IPS-18c (cell line): ENCODE measurements around the gene HSD17B7.
"Not testable (repeated sequence)": the region's sequence is repeated elsewhere in the genome, so short reads cannot be mapped to it uniquely, and the experiment has no call there.

Experiments
- H3K4me3 ChIP-seq: 2 replicates; pipeline ENCODE4 v1.7.0; 2013; ENCODE audit warnings: low read depth, mild to moderate bottlenecking, low read length, moderate library complexity; ENCODE audit not compliant: insufficient read depth
- H3K9me3 ChIP-seq: one replicate; pipeline ENCODE4 v1.6.1; 2013; ENCODE audit warnings: mild to moderate bottlenecking, low read length, moderate library complexity; ENCODE audit not compliant: control insufficient read depth, insufficient read depth

Gene HSD17B7, protein sequence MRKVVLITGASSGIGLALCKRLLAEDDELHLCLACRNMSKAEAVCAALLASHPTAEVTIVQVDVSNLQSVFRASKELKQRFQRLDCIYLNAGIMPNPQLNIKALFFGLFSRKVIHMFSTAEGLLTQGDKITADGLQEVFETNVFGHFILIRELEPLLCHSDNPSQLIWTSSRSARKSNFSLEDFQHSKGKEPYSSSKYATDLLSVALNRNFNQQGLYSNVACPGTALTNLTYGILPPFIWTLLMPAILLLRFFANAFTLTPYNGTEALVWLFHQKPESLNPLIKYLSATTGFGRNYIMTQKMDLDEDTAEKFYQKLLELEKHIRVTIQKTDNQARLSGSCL

GRCh38 chr1:162790303-162790984 is at the start of gene HSD17B7:
HSD17B7 (plus strand) TSS chr1:162790702; CDS start chr1:162790801, 99 bp downstream.
- H3K4me3 ChIP-seq, result peak within 1 kb of the TSS; percentile 44

DNA sequence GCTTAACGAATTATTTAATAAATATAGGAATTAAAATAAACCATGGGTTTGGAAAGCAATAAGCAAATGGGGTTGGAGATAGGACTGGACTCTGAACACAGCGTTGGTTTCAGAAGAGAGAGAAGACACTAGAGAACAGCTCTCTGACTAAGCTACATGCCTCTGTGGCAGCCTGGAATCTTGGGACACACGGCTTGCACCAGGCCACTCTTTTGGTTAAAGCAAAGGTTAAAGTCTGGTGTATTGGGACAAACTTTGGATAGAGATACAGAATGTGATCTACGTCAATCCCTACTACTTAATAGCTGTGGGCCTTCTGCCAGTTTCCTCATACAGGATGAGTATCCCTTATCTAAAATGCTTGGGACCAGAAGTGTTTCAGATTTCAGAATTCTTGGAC is 49.7 kb upstream of the HSD17B7 start:
- H3K4me3 ChIP-seq, result no peak overlapping the region
- H3K9me3 ChIP-seq, result peaks cover under 1% of the 10 kb centered on the region

More at GRCh38 chr1:162790303-162790984, at the start of gene HSD17B7:
- not testable (repeated sequence) for H3K9me3 ChIP-seq

- Histone ChIP-seq H3K4me3 (no peak overlapping the region), H3K9me3 (peaks cover 5% of the 10 kb centered on the region)
Observed at GRCh38 chr1:162741574-162741973, 48.9 kb upstream of the HSD17B7 start.

- not testable (repeated sequence) for H3K4me3 ChIP-seq, H3K9me3 ChIP-seq
Observed at GRCh38 chr1:162746264-162746942, 44.1 kb upstream of the HSD17B7 start.

DNA sequence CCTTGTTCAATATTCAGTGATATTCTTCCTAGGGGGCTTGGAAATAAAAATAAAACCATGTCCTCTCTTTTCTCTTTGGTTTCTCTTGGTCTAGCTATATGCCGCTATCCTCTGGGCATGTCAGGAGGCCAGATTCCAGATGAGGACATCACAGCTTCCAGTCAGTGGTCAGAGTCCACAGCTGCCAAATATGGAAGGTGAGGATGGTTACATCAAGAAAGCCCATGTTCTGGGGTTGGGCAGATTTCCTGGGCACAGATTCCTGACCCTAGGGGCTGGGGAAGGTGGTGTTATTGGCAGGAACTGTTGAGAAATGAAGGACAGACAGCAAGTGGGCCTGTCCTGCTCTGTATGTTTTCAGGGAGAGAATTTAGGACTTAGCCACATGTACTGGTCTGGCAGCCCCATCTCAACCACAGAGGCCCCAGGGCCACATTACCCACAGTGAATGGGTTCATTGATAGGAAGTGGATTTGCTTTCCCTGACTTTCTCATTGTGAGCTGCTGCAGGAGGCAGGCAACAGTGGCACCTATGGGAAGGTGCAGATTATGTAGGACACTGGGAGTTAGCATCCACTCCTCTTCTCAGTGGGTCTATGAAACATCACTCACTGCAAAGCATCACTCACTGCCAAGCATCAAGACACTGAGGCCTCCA is 37.4 kb upstream of the HSD17B7 start:
- Histone ChIP-seq H3K9me3 (no peaks in the 10 kb centered on the region), H3K4me3 (no peak overlapping the region)

- no peak overlapping the region for H3K4me3 ChIP-seq
- no peaks in the 10 kb centered on the region for H3K9me3 ChIP-seq
Observed at GRCh38 chr1:162753998-162754585, 36.4 kb upstream of the HSD17B7 start.

GRCh38 chr1:162755306-162755705 is 35.2 kb upstream of the HSD17B7 start:
- H3K9me3 ChIP-seq, result no peaks in the 10 kb centered on the region
- no peak overlapping the region for H3K4me3 ChIP-seq

DNA sequence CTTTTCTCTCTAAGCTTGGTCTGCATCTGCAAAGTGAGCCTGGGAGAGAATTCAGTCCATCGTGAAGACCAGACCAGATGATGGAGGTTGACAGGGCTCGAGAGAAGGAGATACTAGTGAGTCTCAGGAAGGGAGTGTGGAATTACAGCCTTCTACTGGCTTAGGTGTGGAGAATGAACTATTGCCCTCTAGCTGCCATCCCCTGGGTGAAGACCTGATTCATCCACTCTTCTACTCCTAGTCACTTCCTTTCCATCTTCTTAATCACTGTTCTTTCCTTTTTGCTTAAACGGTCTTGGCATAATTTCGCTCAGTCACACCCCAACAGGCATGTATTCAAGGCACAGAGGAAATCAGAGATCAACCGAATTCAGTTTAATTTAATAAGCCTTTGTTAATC is 34.0 kb upstream of the HSD17B7 start:
- Histone ChIP-seq H3K4me3 (no peak overlapping the region), H3K9me3 (no peaks in the 10 kb centered on the region)

- H3K9me3 ChIP-seq, result no peaks in the 10 kb centered on the region
- no peak overlapping the region for H3K4me3 ChIP-seq
Observed at GRCh38 chr1:162757476-162757875, 33.0 kb upstream of the HSD17B7 start.

- no peaks in the 10 kb centered on the region for H3K9me3 ChIP-seq
- no peak overlapping the region for H3K4me3 ChIP-seq
Observed at GRCh38 chr1:162765788-162766187, 24.7 kb upstream of the HSD17B7 start.

DNA sequence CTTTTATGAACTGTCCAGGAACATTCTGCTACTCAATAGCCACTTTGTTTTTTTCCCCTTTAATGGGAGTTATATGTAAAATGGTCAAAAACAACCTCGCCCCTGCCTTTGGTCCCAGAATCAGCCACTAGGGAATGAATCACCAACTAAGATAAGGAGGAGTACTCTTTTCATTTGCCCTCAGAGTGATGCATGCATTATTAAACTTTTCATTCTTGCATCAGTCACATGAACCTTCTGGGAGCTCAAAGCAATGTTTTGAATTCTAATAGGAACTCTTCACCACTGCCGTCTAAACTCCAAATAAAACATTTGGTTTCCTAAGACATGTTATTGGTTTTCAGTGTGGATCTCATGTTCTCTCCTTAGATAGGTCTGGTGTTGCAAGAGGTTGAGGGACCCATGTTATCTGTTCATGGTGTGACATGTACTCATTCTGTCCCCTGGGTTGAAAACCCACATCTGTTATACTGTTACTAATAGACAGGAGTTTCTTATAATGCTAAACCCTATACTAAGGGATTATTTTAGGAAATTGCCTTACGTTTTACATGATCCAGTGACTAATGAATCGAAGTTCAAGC is 17.8 kb upstream of the HSD17B7 start:
- Histone ChIP-seq H3K4me3 (no peak overlapping the region), H3K9me3 (no peaks in the 10 kb centered on the region)

DNA sequence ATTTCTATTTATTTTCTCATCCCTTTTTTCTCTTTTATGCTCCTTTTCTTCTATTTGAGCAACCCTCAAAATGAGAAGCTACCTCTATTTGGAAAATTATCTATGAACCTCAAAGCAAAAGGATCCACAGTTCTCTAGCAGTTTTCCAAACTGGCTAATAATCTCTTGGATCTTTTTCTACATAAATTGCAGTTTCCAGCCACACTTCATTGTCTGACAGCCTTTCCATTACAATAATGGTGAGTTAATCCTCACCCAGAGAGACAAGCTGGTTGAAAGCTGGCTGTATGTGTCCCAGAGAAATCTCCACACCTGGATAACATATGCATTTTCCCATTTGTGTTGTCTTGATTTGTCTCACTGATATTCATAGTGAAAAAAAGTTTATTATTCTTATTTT is 16.5 kb upstream of the HSD17B7 start:
- H3K9me3 ChIP-seq, result no peaks in the 10 kb centered on the region
- no peak overlapping the region for H3K4me3 ChIP-seq

DNA sequence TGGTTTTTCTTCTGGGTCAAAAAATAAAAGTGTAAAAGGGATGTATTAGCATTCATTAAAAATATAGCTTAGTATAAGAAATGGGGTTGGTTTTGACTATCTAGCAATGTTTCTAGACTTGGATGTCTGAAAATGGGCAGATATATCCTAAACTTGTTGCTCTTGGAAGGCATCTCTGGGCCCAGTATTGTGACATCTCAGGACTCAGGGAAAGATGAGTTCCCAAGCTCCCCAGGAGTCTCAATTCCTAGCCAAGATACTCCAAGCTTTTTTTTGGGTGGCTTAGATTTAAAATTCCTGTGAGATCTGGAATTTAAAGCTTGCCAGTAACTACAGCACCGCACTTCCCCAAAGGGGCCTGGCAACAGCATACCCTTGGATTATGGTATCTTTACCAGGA is 11.5 kb upstream of the HSD17B7 start:
- H3K9me3 ChIP-seq, result no peaks in the 10 kb centered on the region

GRCh38 chr1:162782671-162783070 is 7.8 kb upstream of the HSD17B7 start:
- H3K9me3 ChIP-seq, result no peaks in the 10 kb centered on the region
- no peak overlapping the region for H3K4me3 ChIP-seq

More for the DNA sequence above, 11.5 kb upstream of the HSD17B7 start:
- H3K4me3 ChIP-seq, result no peak overlapping the region

- H3K4me3 ChIP-seq, H3K9me3 ChIP-seq: not testable (repeated sequence)
Observed at GRCh38 chr1:162784926-162785325, 5.6 kb upstream of the HSD17B7 start.

GRCh38 chr1:162788783-162789182 is 1.7 kb upstream of the HSD17B7 start:
- H3K4me3 ChIP-seq, H3K9me3 ChIP-seq: not testable (repeated sequence)

- H3K4me3 ChIP-seq, result peak overlapping the region; percentile 44
- H3K9me3 ChIP-seq, result not testable (repeated sequence)
Observed at GRCh38 chr1:162790985-162791357, 469 bp downstream of the HSD17B7 start.
